HG02970 (cell line): ENCODE data around the gene MXD4.
"Not testable (repeated sequence)": the region's sequence is repeated elsewhere in the genome, so short reads cannot be mapped to it uniquely, and the experiment has no call there.

ENCODE experiments used
- ATAC-seq: cut with Tn5 transposase; IDR thresholded peaks from one replicate; pipeline ENCODE4 v1.9.1; 2021; ENCODE audit warnings: mild to moderate bottlenecking, moderate library complexity, moderate number of reproducible peaks; ENCODE audit not compliant: unreplicated experiment, low FRiP score

Gene MXD4

DNA sequence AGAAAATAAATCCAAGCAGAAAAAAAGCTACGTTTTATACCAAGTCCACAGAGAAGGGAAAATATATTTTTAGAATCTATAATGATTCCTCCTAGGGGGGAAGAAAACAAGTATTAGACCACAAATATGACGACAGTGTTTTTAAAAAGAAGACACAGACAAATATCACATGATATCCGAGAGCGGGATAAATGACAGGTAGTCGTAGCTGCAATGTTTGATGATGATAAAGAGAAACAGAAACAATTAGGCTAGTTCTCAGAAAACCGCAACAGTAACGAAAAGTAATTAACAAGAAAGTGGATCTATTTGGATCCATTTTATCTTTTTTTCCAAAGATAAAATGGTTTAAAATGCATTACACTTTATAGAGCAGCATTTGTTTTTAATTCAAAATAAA is 20.9 kb downstream of the MXD4 start:
- no peak for ATAC-seq

- ATAC-seq = no peak
Measured at GRCh38 chr4:2236944-2237666, 24.8 kb downstream of the MXD4 start.

DNA sequence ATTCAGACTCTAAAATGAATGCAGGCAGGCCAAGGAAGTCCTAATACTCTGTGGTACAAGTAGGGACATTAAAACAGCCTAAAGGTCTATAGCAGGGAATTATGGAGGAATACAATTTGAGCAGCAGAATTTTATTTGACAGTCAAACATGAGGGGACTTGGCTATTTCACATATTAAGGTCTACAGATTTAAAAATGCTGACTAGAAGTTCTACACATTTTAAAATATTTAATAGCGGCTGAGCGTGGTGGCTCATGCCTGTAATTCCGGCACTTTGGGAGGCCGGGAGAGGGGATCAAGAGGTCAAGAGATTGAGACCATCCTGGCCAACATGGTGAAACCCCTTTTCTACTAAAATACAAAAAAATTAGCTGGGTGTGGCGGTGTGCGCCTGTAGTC is 30.8 kb downstream of the MXD4 start:
- no peak for ATAC-seq

- no peak for ATAC-seq
Measured at GRCh38 chr4:2226261-2226660, 35.6 kb downstream of the MXD4 start.

DNA sequence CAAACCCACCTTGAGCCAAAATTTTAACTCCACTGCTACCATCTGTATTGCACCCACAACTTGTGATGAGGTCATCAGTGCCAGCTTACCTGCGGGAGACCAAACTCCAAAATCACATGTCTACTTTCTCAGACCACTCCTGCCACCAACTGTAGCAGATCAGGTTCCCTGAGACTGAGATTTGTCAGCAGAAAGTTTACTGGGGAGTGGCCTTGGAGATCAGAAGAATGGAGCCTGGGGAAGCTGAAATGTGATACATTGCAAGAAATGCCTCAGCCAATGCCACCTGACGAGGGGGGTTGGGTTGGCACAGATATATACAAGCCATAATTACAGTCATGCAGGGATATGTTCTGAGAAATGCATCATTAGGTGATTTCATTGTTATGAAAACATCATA is 39.1 kb downstream of the MXD4 start:
- no peak for ATAC-seq

- ATAC-seq = not testable (repeated sequence)
Measured at GRCh38 chr4:2221378-2221777, 40.5 kb downstream of the MXD4 start.

DNA sequence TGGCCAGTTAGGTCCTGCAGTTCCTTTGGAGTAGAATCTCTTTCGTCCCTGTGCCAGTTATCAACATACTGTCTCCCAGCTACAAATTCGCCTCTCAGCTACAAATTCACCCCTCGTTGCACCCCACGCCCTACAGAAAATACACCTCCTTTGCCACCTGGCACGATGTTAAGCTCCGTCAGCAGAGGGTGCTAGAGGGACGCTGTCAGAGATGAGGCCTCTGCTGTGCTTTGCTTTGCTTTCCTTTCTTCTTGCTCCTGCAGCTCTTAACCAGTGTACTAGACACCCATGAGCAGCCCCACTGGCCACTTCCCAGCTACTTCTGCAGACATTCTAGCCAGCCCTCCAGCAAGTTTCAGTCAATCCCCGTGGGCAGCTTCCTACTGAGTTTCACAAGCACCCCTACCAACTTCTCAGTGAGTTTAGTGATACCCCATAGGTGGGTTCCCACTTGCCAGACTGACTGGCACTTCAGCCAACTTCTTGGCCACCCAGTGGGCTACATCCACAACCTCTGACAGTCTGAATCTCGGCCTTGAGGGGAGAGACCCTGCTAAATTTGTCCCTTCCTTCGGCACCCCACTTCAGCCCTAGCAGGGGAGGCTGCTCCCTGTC is 41.8 kb downstream of the MXD4 start:
- no peak for ATAC-seq

GRCh38 chr4:2219233-2219760 is 42.6 kb downstream of the MXD4 start:
- no peak for ATAC-seq

DNA sequence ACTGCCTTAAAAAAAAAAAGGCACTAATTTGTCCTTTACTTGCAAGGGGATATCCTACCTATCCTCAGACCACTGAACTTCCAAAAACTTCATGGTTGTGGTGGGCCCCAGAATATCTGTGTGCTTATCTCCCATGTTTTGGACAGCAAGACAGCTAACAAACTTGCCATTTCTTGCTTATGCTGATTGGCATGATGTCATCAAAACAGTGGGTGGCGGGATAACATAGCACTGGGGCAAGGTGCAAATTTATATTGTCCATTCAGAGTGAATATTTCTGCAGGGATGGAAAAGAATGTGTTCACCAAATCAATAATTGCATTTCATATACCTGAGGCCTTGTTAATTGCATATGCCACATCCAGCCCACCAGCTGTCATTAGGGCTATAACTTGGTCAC is 43.5 kb downstream of the MXD4 start:
- ATAC-seq = no peak

DNA sequence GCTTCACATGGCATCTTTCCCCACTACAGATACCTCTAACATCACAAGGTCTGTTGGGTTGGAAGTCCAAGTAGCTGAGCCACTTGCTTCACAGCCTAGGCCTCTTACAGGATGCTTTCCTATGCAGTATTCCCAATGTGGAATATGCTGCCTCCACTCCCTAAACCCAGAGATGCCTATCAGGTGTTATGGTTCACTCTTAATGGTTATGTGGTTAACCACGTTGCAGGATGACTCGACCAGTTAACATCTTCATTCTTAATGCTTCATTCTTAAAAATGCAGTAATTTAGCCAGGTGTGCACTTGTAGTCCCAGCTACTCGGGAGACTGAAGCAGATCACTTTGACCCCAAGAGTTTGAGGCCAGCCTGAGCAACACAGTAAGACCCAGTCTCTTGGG is 44.2 kb downstream of the MXD4 start:
- ATAC-seq = no peak

DNA sequence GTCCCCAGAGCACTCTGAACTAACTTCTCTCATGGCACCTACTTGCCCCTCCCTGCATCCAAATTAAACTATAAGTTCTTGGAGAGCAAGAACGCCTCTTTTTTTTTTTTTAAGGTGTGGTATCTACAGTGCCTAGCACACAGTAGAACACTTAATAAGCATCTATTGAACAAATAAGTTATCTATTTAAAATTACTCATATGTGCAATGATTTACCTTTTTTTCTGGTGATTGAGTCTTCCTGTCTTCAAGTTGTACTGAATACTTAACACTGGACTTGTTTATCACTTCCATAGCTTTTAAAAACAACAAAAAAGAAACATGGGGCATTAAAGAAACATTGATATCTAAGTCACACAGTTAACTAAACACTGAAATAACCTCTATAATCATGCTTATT is 49.1 kb downstream of the MXD4 start:
- no peak for ATAC-seq

- not testable (repeated sequence) for ATAC-seq
Measured at GRCh38 chr4:2202789-2203188, 59.1 kb downstream of the MXD4 start.
